LNCAP (cell line): ENCODE measurements around the gene MIPOL1.

Experiments used
- TF ChIP-seq, protein P1 (sequence below): fragments of 450-650 bp; IDR thresholded peaks from 2 replicates; pipeline ENCODE4 v1.5.1; 2017; ENCODE audit warnings: mild to moderate bottlenecking

Gene MIPOL1

DNA sequence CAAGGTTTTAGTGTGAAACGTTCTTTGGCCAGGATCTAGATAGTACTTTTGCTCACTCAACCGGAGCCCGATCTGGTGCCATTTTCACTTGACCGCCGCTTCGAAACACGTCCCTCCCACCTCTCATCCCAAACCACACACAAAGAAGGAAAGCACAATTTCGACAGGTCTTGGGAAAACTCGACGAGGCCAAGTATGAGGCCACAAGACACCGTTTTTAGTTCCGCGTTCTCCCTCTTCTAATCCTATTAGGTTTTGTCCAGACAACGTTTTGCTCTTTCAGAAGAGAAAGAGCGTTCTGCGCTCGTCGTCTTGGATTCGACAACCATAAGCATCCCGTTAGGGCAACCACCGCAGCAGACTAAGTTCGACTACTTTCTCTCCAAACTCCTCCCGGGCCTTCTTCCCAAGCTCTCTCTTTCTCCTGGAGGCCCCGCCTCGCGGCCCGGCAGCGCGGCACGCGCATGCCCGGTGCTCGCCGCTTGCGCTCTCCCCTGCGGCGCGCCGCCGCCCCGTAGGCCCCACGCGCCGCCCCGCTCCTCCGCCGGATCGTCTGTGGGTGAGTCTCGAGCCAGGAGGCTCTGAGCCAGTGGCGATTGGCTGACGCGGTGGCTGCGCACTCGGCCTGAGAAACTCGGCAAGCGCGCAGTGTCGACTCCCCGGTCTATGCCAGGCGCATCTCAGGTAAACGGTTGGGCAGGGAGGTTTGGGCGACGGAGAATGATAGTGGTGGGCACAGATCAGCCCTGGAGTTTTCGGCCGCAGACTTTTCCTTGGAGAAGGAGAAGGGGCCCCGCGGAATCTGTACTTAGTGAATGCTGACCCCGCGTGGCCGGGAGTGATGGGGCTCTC, at the start of gene MIPOL1:
MIPOL1 (plus strand) TSS at position 517 of the 852 bp plus-strand sequence. CDS start 49,952 bp downstream, outside the sequence.
- TF ChIP-seq, protein P1, sequence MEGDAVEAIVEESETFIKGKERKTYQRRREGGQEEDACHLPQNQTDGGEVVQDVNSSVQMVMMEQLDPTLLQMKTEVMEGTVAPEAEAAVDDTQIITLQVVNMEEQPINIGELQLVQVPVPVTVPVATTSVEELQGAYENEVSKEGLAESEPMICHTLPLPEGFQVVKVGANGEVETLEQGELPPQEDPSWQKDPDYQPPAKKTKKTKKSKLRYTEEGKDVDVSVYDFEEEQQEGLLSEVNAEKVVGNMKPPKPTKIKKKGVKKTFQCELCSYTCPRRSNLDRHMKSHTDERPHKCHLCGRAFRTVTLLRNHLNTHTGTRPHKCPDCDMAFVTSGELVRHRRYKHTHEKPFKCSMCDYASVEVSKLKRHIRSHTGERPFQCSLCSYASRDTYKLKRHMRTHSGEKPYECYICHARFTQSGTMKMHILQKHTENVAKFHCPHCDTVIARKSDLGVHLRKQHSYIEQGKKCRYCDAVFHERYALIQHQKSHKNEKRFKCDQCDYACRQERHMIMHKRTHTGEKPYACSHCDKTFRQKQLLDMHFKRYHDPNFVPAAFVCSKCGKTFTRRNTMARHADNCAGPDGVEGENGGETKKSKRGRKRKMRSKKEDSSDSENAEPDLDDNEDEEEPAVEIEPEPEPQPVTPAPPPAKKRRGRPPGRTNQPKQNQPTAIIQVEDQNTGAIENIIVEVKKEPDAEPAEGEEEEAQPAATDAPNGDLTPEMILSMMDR = peak; percentile 53; the same call in 1 of the 2 replicates

DNA sequence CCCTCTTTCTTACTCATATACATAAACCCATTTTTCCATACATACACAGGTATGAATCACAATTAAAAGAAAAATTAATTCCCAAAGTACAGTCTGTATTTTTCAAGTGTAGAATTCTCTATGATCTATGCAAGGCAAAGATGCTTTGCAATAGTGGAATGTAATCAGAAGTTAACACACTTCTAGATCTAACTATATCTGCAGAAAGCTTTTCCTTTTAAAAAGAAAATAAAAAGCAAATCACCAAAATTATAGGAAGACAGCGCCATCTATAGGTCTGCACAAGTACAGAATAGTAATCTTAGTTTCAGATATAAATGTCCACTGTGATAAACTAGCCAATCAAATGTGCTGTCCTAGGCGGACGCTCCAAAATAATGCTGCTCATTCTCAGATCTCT, 47.3 kb upstream of the MIPOL1 start:
- TF ChIP-seq, protein P1 = peak; percentile 76

DNA sequence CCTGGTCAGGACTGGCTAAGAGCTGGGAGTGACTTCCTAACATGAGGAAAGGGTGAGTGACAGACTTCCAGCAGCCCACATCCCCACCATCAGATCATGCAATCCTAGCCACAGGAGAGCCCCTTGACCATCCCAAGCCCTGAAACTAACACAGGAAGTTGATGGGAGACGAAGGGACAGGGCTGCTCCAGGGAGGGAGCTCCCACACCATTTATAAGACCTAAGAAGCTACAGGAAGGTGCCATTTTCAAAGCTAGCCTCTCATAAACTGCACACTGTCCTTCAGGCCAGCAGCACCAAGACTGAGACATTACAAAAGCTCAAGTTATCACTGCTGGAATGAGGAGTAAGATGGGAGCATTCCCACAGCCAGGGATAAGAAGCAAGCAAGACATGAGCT, 44.7 kb upstream of the MIPOL1 start:
- TF ChIP-seq, protein P1 = no peak

DNA sequence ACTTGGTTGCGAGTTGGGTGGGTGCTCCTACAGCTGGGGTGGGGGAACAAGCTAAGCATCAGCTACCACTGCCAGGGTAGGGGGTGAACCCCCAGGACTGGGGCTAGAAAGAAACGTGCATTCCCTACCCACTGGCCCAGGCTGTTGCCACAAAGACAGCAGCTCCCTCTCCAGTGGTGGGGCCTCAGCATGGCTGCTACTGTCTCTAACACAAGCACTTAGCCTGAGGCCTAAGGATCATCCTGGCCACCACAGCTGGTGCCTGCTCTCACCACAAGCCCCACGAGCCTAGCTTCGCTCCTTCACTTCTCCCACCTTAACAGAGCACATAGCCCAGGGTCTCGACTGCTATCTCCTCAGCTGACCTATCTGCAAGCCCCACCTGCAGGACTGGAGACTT, 44.3 kb upstream of the MIPOL1 start:
- TF ChIP-seq, protein P1 = no peak

DNA sequence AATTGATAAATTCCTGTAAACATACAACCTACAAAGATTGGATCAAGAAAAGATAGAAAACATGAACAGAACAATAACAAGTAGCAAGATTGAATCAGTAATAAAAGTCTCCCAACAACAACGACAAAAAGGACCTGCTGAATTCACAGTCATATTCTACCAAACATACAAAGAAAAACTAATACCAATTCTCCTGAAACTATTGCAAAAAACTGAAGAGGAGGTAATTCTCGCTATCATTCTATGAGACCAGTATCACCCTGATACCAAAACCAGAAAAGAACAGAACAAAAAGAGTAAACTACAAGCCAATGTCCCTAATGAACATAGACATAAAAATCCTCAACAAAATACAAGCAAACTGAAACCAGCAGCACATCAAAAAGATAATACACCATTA, 39.8 kb upstream of the MIPOL1 start:
- TF ChIP-seq, protein P1 = no peak

GRCh38 chr14:37165794-37166193, 31.9 kb upstream of the MIPOL1 start:
- TF ChIP-seq, protein P1 = no peak

GRCh38 chr14:37167151-37168047, 30.3 kb upstream of the MIPOL1 start:
- TF ChIP-seq, protein P1 = no peak
